K562 (cell line): ENCODE results near the gene CTDNEP1. TPM values are rescaled to one million over a fixed set of nuclear protein-coding genes. Genes with fewer than 3 reads are reported as not detected.

Experiments
- ATAC-seq: fragments of 200-7000 bp; cut with Tn5 transposase; 3 replicates; pipeline ENCODE4 v1.9.1; 2020; ENCODE audit warnings: moderate library complexity
- BruUV-seq: library from RNA; stranded (reverse); fragments of 400-500 nt; replicated peaks from 2 replicates; lab custom pipeline; 2021; lab: Mats Ljungman, UMichigan
- CTCF ChIA-PET: fragments of 300-600 bp; formaldehyde crosslinking; extraction: SDS; loops from one replicate; lab custom pipeline; 2021; ENCODE audit warnings: low intra/inter-chr PET ratio; lab: Yijun Ruan, JAX
- POLR2A ChIA-PET: fragments of 300-600, 350-650 bp; sonication (Branson Sonifier 250); formaldehyde crosslinking; extraction: SDS; loops from one replicate; lab custom pipeline; 2021; ENCODE audit warnings: antibody characterized with exemption, inconsistent platforms; lab: Yijun Ruan, JAX
- DNase-seq, 4 experiments: peaks; one replicate each; pipeline versions ENCODE4 v3.0.0 to v3.0.0-alpha.2; 2011 to 2018; ENCODE audit warnings: low spot score in 3 of 4, mixed read lengths in 3 of 4; ENCODE audit errors: extremely low read depth in 1 of 4
- FAIRE-seq: peaks from 2 replicates; lab custom pipeline; 2011; peaks lifted over from hg19 to GRCh38; lab: Jason Lieb, UNC
- H2AFZ ChIP-seq: 2 replicates; pipeline ENCODE4 v1.6.0; 2011; ENCODE audit warnings: low read depth, low read length, control low read depth, inconsistent platforms
- H3K27ac ChIP-seq: fragments of 200-600 bp; 3 replicates; pipeline ENCODE4 v1.8.0; 2011; ENCODE audit warnings: low read depth, mild to moderate bottlenecking, control low read depth, inconsistent platforms, low read length, moderate library complexity, mixed read lengths; ENCODE audit errors: extremely low read depth
- H3K27me3 ChIP-seq, 2 experiments: fragments of 300-600 bp in 1 of 2; 2 replicates in 1 of 2; 3 replicates in 1 of 2; pipeline versions ENCODE4 v1.6.0 to v1.8.0; 2011; ENCODE audit warnings: inconsistent platforms in 2 of 2, low read length in 2 of 2, mild to moderate bottlenecking in 1 of 2, mixed read lengths in 1 of 2, moderate library complexity in 1 of 2; ENCODE audit not compliant: control insufficient read depth in 2 of 2, insufficient read depth in 2 of 2
- H3K36me3 ChIP-seq: fragments of 300-600 bp; 3 replicates; pipeline ENCODE4 v1.8.0; 2011; ENCODE audit warnings: mild to moderate bottlenecking, low read length, inconsistent platforms; ENCODE audit not compliant: control insufficient read depth, insufficient read depth
- H3K4me1 ChIP-seq, 2 experiments: fragments of 200-600 bp in 1 of 2; replicated peaks in 1 of 2; 2 replicates in 1 of 2; 3 replicates in 1 of 2; pipeline versions ENCODE4 v1.5.1 to v1.8.0; 2011; ENCODE audit warnings: inconsistent platforms in 2 of 2, low read length in 2 of 2, mild to moderate bottlenecking in 1 of 2, mixed read lengths in 1 of 2, moderate library complexity in 1 of 2; ENCODE audit not compliant: control insufficient read depth in 2 of 2, insufficient read depth in 2 of 2
- H3K4me2 ChIP-seq: 2 replicates; pipeline ENCODE4 v1.6.1; 2011; ENCODE audit warnings: low read length, control low read depth, inconsistent platforms, mixed read lengths; ENCODE audit not compliant: insufficient read depth
- H3K4me3 ChIP-seq: fragments of 200-600 bp; sonication (generic), shearing (Covaris generic); 2 replicates; pipeline ENCODE4 v1.5.1; 2016; ENCODE audit warnings: control low read depth, inconsistent platforms
- H3K79me2 ChIP-seq: fragments of 200-600 bp; 3 replicates; pipeline ENCODE4 v1.8.0; 2011; ENCODE audit warnings: low read length, inconsistent platforms; ENCODE audit not compliant: control insufficient read depth, insufficient read depth
- H3K9ac ChIP-seq, 2 experiments: 2 replicates each; pipeline versions ENCODE4 v1.6.0 to v1.6.1; 2011; ENCODE audit warnings: low read depth in 2 of 2, low read length in 2 of 2, control low read depth in 1 of 2, inconsistent platforms in 1 of 2, mild to moderate bottlenecking in 1 of 2, mixed read lengths in 1 of 2; ENCODE audit not compliant: insufficient read depth in 1 of 2
- H3K9me1 ChIP-seq: one replicate; pipeline ENCODE4 v1.6.0; 2011; ENCODE audit warnings: inconsistent platforms, mild to moderate bottlenecking, low read length, moderate library complexity; ENCODE audit not compliant: control insufficient read depth, insufficient read depth
- H3K9me3 ChIP-seq: replicated peaks from 2 replicates; pipeline ENCODE4 v1.5.1; 2011; ENCODE audit warnings: low read depth, low read length, inconsistent platforms; ENCODE audit not compliant: control insufficient read depth, insufficient read depth
- H4K20me1 ChIP-seq: replicated peaks from 2 replicates; pipeline ENCODE4 v1.6.1; 2011; ENCODE audit warnings: low read length, inconsistent platforms, mixed read lengths; ENCODE audit not compliant: control insufficient read depth, insufficient read depth
- CXXC5 ChIP-seq: fragments of 250-450 bp; sonication (Bioruptor Pico); IDR thresholded peaks from 2 replicates; pipeline ENCODE4 v1.8.0; 2022; ENCODE audit warnings: inconsistent platforms, mild to moderate bottlenecking, moderate library complexity
- DACH1 ChIP-seq: fragments of 450-650 bp; IDR thresholded peaks from 2 replicates; pipeline ENCODE4 v1.6.1; 2018; ENCODE audit not compliant: partially characterized antibody
- ESRRB ChIP-seq: fragments of 250-450 bp; sonication (Bioruptor Pico); IDR thresholded peaks from 2 replicates; pipeline ENCODE4 v1.5.0; 2020; ENCODE audit warnings: mild to moderate bottlenecking, moderate library complexity, borderline replicate concordance
- ETV1 ChIP-seq: fragments of 450-650 bp; conservative IDR thresholded peaks from 2 replicates; pipeline ENCODE4 v1.6.1; 2016; ENCODE audit warnings: missing genetic modification characterization, control low read depth, low read depth, missing compliant biosample characterization
- EWSR1 ChIP-seq: fragments of 450-650 bp; IDR thresholded peaks from 2 replicates; pipeline ENCODE4 v1.6.1; 2018; ENCODE audit warnings: borderline replicate concordance, mild to moderate bottlenecking, low read depth, moderate library complexity; ENCODE audit not compliant: partially characterized antibody
- FOXK2 ChIP-seq, 2 experiments: fragments of 450-650 bp; IDR thresholded peaks in 1 of 2; conservative IDR thresholded peaks in 1 of 2; 2 replicates each; pipeline ENCODE4 v1.6.1; 2016; ENCODE audit warnings: low read depth in 2 of 2, mild to moderate bottlenecking in 1 of 2
- HOXB6 ChIP-seq: fragments of 250-450 bp; sonication (Bioruptor Pico); IDR thresholded peaks from 2 replicates; pipeline ENCODE4 v1.5.1; 2022; ENCODE audit warnings: mild to moderate bottlenecking, borderline replicate concordance
- IFI16 ChIP-seq: fragments of 250-450 bp; sonication (Bioruptor Pico); IDR thresholded peaks from 2 replicates; pipeline ENCODE4 v2.1.2; 2022; ENCODE audit warnings: mild to moderate bottlenecking, inconsistent platforms
- MYC ChIP-seq, 2 experiments: fragments of 250-450 bp in 1 of 2; sonication (Bioruptor Pico) in 1 of 2; IDR thresholded peaks; 2 replicates each; pipeline versions ENCODE4 v1.5.1 to v1.6.1; 2012 to 2021; ENCODE audit warnings: low read depth in 2 of 2, borderline replicate concordance in 1 of 2, improper control_type of control experiment in 1 of 2, low read length in 1 of 2, mild to moderate bottlenecking in 1 of 2, moderate library complexity in 1 of 2
- RBM34 ChIP-seq: fragments of 200-400 bp; formaldehyde crosslinking; IDR thresholded peaks from 2 replicates; pipeline ENCODE4 v1.6.1; 2018; ENCODE audit warnings: low read length, borderline replicate concordance; ENCODE audit not compliant: insufficient read depth
- SP1 ChIP-seq: sonication (generic); formaldehyde crosslinking; IDR thresholded peaks from 2 replicates; pipeline ENCODE4 v1.8.1; 2022; ENCODE audit warnings: mild to moderate bottlenecking, missing genetic modification reagents
- SREBF1 ChIP-seq: fragments of 150-350 bp; IDR thresholded peaks from 2 replicates; pipeline ENCODE4 v1.6.1; 2014; ENCODE audit warnings: antibody characterized with exemption, low read depth, low read length, borderline replicate concordance
- YY1 ChIP-seq, 3 experiments: IDR thresholded peaks; 2 replicates each; pipeline ENCODE4 v1.6.1; 2011; ENCODE audit warnings: low read length in 2 of 3, mild to moderate bottlenecking in 2 of 3, moderate library complexity in 2 of 3, borderline replicate concordance in 1 of 3, control low read depth in 1 of 3, low read depth in 1 of 3; ENCODE audit not compliant: insufficient read depth in 3 of 3, insufficient replicate concordance in 2 of 3, control insufficient read depth in 1 of 3, insufficient read length in 1 of 3; ENCODE audit errors: extremely low read depth in 1 of 3
- ZEB2 ChIP-seq: fragments of 450-650 bp; IDR thresholded peaks from 2 replicates; pipeline ENCODE4 v1.6.1; 2016
- ZKSCAN3 ChIP-seq: fragments of 250-450 bp; sonication (Bioruptor Pico); IDR thresholded peaks from 2 replicates; pipeline ENCODE4 v1.4.0; 2020
- ZNF212 ChIP-seq: fragments of 450-650 bp; formaldehyde crosslinking; IDR thresholded peaks from 2 replicates; pipeline ENCODE4 v1.4.0; 2020; ENCODE audit warnings: mild to moderate bottlenecking
- WGBS: fragments of 100-300 bp; shearing (Covaris generic); methylation state at CpG from one replicate; pipeline ENCODE4 v1.1.6; 2016; ENCODE audit warnings: low coverage, mixed read lengths; ENCODE audit not compliant: insufficient coverage; ENCODE audit errors: missing lambda C conversion rate; 5-methylcytosine and 5-hydroxymethylcytosine counted together
- in situ Hi-C: fragments of 300-500 bp; cut with MboI; formaldehyde crosslinking; loops from 4 replicates; pipeline ENCODE4 v1.15.0; 2018; ENCODE audit warnings: inconsistent platforms, mixed read lengths
- intact Hi-C: fragments of 100-400 bp; cut with micrococcal nuclease; formaldehyde crosslinking; loops from 2 replicates; pipeline ENCODE4 v1.14.2; 2022
- polyA plus RNA-seq, 8 experiments: library from polyadenylated mRNA; depleted of rRNA in 4 of 8; stranded (reverse) in 5 of 8; unstranded in 3 of 8; fragments of >200 nt; fragmentation: Nextera tagmentation in 2 of 8; fragmentation: Illumina TruSeq in 1 of 8; extraction: Ambion mirVana in 2 of 8; extraction: Trizol in 1 of 8; gene quantifications; 2 replicates each; pipeline versions ENCODE4 v1.2.1 to v1.2.3, GENCODE V29; 2011 to 2014; ENCODE audit warnings: inconsistent platforms in 1 of 8, missing spikeins in 1 of 8
- total RNA-seq, 7 experiments: library from RNA; depleted of rRNA in 6 of 7; stranded (reverse); fragments of >200 nt in 6 of 7; fragmentation: Illumina TruSeq in 2 of 7; extraction: Trizol in 2 of 7; gene quantifications; 2 replicates each; pipeline versions ENCODE4 v1.2.1 to v1.2.3, GENCODE V29; 2011 to 2021; ENCODE audit warnings: low replicate concordance in 1 of 7
- TF ChIP-seq, protein P1 (sequence below): fragments of 450-650 bp; formaldehyde crosslinking; IDR thresholded peaks from 2 replicates; pipeline ENCODE4 v1.4.0; 2020; ENCODE audit warnings: mild to moderate bottlenecking, moderate library complexity
- TF ChIP-seq, protein P2 (sequence below): sonication (generic); formaldehyde crosslinking; IDR thresholded peaks from 2 replicates; pipeline ENCODE4 v1.8.0; 2022; ENCODE audit warnings: mild to moderate bottlenecking, missing genetic modification reagents
- TF ChIP-seq, protein P3 (sequence below): fragments of 450-650 bp; IDR thresholded peaks from 2 replicates; pipeline ENCODE4 v1.6.1; 2016

The CTDNEP1 gene
- total and polyA plus RNA-seq, 9 of the 15 experiments (the other 6 are each of a cell fraction or from before 2014, with no cell fraction given) = 10.7 to 150 (median 28.5) TPM

DNA sequence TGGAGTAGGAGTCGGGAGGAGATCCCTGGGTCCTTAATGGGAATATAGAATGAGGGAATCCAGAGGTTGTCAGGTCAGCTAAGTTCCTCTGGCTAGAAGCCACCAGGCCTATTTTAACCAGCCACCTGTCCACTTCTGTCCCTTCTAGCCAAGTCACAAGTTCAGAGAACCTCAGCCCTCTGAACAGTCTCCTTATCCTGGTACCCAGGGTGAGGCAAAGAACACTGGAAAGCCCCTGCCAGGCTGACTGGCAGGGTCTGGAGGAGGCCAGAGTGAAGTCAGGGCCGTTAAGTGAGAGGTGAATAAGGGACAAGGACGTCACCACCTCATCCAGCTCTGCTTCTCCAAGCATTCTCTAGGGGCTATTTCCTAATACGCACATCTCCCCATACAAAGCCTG lies 2.7 kb downstream of the CTDNEP1 start (continued):
- TF ChIP-seq YY1 (IDR thresholded peaks at IDR 0.05; ENCODE audit: borderline replicate concordance in 1 of 3, control insufficient read depth in 1 of 3, extremely low read depth in 1 of 3, insufficient read depth in 3 of 3, insufficient read length in 1 of 3, insufficient replicate concordance in 2 of 3, low read depth in 1 of 3, low read length in 2 of 3) (no peak), SREBF1 (no peak), ETV1 (tag) (no peak), RBM34 (no peak), FOXK2 (conservative IDR thresholded peaks at IDR 0.05 in 1 of 2, IDR thresholded peaks at IDR 0.05 in 1 of 2; ENCODE audit: low read depth in 2 of 2) (no peak), SP1 (CRISPR knock-in tag) (no peak), CXXC5 (CRISPR knock-in tag) (no peak), ZNF212 (no peak), IFI16 (no peak)

DNA sequence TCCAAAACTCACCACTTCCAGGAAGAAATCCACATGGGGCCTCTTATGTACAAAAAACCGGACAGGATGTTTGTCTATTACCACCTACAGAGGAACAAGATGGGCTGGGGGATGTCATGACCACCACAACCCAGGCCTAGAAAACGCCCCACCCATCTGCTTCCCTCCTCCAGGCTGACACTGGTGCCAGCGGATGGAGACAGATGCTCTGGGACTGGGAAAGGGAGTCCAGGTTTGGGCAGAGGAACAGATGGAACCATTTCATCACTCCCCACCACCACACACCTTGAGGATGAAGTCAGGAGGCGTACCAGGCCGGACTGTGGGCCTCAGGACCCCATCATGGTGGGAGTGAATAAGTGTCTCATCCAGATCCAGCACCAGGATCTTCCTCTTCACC lies 4.8 kb downstream of the CTDNEP1 start:
- Histone ChIP-seq H2AFZ (no peak overlapping the region), H3K27ac (no peak overlapping the region), H3K79me2 (peaks cover 47% of the 10 kb centered on the region), H3K9me3 (no peaks in the 10 kb centered on the region), H3K4me1 (peaks cover 11 to 31% of the 10 kb centered on the region in 2 experiments; a peak in 4 of 5 replicates), H3K27me3 (no peaks in the 10 kb centered on the region), H3K36me3 (peaks cover 46% of the 10 kb centered on the region), H4K20me1 (no peaks in the 10 kb centered on the region), H3K4me3 (no peak overlapping the region), H3K9me1 (no peaks in the 10 kb centered on the region), H3K9ac (no peak overlapping the region), H3K4me2 (no peak overlapping the region)
- BruUV-seq = no TSS peak
- CTCF ChIA-PET = no interaction called here
- no peak for FAIRE-seq
- POLR2A ChIA-PET = no interaction called here
- in situ Hi-C loops = no loop called here
- no peak for DNase-seq
- no peak for ATAC-seq
- intact Hi-C loops = no loop called here
- 82% methylated on average over 4 of the region's 5 CpGs for WGBS
- TF ChIP-seq DACH1 (no peak), ZKSCAN3 (CRISPR knock-in tag) (no peak), ZEB2 (no peak), MYC (IDR thresholded peaks at IDR 0.05; ENCODE audit: low read depth, low read length) (no peak), MYC (CRISPR knock-in tag; IDR thresholded peaks at IDR 0.05; ENCODE audit: borderline replicate concordance, low read depth) (no peak), ESRRB (CRISPR knock-in tag) (no peak), IFI16 (no peak), HOXB6 (CRISPR knock-in tag) (no peak), EWSR1 (no peak)
- TF ChIP-seq, protein P1, sequence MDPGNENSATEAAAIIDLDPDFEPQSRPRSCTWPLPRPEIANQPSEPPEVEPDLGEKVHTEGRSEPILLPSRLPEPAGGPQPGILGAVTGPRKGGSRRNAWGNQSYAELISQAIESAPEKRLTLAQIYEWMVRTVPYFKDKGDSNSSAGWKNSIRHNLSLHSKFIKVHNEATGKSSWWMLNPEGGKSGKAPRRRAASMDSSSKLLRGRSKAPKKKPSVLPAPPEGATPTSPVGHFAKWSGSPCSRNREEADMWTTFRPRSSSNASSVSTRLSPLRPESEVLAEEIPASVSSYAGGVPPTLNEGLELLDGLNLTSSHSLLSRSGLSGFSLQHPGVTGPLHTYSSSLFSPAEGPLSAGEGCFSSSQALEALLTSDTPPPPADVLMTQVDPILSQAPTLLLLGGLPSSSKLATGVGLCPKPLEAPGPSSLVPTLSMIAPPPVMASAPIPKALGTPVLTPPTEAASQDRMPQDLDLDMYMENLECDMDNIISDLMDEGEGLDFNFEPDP (CRISPR knock-in tag) = no peak
- TF ChIP-seq, protein P2, sequence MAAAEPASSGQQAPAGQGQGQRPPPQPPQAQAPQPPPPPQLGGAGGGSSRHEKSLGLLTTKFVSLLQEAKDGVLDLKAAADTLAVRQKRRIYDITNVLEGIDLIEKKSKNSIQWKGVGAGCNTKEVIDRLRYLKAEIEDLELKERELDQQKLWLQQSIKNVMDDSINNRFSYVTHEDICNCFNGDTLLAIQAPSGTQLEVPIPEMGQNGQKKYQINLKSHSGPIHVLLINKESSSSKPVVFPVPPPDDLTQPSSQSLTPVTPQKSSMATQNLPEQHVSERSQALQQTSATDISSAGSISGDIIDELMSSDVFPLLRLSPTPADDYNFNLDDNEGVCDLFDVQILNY (CRISPR knock-in tag) = no peak
- TF ChIP-seq, protein P3, sequence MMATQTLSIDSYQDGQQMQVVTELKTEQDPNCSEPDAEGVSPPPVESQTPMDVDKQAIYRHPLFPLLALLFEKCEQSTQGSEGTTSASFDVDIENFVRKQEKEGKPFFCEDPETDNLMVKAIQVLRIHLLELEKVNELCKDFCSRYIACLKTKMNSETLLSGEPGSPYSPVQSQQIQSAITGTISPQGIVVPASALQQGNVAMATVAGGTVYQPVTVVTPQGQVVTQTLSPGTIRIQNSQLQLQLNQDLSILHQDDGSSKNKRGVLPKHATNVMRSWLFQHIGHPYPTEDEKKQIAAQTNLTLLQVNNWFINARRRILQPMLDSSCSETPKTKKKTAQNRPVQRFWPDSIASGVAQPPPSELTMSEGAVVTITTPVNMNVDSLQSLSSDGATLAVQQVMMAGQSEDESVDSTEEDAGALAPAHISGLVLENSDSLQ = no peak
